SIG-M5 treated with dmso at 0.1 percent for 504 hours (cell line): ENCODE measurements around the gene HSPA8.
A peak's percentile ranks its signal among the peaks of the same experiment; 100 is the strongest.
"Not testable (repeated sequence)": the region's sequence is repeated elsewhere in the genome, so short reads cannot be mapped to it uniquely, and the experiment has no call there.

Experiments
- DNase-seq: peaks from one replicate; lab custom pipeline; 2025; ENCODE audit not compliant: unreplicated experiment; lab: John Stamatoyannopoulos, UW

HSPA8 gene

DNA sequence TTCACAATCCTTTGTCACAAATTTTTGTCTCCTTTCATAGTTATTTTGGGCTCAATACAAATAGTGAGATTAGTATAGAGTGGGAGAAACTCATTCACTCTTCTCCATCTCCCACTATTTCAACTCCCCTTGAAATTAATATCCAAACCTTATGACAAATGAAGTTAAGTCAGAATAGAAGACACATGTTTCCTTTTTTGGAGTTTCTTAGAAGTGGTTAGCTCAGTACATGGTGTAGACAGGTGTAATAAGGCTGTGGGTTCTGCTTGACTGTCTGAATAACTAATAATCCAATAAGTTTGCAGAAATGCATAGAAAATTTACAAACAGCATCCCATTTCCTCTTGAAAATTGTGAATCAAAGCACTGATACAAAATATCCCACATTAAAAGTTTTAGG lies 10.8 kb upstream of the HSPA8 start:
- no peak for DNase-seq

DNA sequence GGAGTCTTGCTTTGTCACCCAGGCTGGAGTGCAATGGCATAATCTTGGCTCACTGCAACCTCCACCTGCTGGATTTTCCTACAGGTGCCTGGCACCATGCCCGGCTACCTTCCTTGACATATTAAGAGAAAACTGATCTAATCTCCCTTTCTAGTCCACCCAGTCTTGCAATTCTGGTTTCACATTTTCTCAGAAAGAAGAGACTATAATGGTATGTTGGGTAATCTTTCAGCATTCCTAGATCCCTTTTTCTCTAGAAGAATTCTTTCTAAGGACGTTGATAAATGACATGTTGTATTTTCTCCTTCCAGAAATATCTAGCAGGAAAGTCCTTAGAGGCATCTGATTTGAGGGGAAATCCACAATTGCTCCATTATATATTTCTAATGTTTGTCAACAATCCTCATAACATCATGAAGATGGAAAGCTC lies 10.4 kb upstream of the HSPA8 start:
- no peak for DNase-seq

DNA sequence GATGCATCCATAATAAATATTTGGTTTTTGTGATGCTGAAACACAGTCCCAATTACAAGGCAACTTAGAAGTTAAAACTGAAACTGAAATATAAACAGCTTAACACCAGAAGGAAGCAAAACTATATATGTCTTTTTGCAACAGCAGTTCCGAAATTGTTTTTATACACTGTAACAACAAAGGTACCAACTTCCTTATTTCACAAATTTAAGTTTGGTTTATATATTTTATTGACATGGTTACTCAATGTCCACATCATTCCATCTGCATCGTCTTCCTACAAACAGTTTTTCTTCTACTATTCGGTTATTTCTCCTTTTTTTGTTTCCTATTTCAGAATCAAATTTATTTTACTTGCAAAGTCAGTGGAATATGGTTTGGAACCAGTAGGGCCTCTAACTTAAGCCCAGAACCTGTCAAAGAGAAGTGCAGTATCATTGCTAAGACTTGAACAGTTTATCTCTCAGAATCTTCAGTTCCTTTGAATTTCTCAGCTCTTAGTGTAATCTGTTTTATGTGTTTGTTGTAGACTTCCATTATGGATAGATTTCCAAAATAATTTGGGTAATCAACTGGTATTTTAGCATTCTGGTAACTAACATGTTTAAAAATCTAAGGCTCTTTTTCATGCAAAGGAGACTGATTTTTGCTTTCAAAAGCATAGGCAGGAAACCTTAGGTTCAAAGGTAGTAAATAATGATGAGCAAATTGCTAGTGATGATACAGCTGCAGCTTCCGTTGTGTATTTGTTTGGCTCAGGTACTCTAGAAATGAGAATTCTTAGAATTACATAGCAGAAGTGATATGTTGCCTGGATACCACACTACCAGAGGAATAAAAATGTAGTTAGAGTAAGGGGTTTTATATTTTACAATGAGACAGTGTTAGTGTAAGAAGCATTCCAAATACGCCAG lies 8.2 kb upstream of the HSPA8 start:
- peak; percentile 54 for DNase-seq

GRCh38 chr11:123065621-123066020 lies 3.7 kb upstream of the HSPA8 start:
- DNase-seq: no peak

GRCh38 chr11:123063826-123064657 lies 2.1 kb upstream of the HSPA8 start:
- DNase-seq: no peak

DNA sequence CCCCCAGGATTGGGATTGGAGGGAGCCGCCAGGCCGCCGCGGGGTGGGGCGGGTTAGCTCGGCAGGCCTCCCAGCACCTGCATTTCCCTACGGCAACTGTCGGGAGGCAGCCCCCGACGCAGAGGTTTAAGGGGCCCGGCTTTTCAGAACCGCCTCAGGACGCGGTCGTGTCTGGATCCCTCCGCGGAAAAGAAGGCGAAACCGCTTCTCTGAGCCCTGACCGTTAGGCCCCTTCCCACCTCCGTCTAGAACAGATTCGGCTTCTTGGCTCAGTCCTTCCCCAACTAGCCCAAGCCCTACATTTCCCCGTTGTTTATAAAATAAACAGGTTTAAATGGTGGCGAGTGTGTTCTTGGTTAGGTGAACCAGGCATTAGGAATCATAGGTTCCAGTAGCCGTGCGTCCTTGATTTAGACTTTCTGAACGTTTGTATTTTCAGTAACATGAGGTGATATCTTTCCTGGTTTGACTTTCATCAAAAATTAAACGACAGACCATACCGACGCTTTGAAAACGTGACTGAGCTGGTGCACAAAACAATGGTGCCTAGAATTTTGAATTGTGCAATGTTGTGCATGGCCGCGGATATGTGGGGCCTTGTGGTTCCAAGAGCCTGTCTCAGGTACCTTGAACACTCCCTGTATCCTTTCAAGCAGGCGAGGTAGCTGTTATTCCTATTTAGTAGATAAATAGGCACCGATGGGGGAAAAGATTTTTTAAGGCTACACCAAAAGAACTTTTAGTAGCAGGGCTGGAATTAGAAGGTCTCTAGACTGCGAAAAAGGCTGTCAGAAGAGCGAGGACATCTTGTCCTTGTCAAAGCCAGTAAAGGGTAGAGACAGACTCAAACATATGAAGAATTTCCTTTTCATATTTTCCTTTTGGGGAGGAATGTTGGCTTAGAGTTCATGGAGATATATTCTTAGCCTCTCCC lies 1.2 kb upstream of the HSPA8 start:
- peak; percentile 58 for DNase-seq

- DNase-seq: peak; percentile 97
These were observed 389 bp upstream of the HSPA8 start for GRCh38 chr11:123062158-123062891.

GRCh38 chr11:123060277-123061000 lies 1.5 kb downstream of the HSPA8 start:
- no peak for DNase-seq

DNA sequence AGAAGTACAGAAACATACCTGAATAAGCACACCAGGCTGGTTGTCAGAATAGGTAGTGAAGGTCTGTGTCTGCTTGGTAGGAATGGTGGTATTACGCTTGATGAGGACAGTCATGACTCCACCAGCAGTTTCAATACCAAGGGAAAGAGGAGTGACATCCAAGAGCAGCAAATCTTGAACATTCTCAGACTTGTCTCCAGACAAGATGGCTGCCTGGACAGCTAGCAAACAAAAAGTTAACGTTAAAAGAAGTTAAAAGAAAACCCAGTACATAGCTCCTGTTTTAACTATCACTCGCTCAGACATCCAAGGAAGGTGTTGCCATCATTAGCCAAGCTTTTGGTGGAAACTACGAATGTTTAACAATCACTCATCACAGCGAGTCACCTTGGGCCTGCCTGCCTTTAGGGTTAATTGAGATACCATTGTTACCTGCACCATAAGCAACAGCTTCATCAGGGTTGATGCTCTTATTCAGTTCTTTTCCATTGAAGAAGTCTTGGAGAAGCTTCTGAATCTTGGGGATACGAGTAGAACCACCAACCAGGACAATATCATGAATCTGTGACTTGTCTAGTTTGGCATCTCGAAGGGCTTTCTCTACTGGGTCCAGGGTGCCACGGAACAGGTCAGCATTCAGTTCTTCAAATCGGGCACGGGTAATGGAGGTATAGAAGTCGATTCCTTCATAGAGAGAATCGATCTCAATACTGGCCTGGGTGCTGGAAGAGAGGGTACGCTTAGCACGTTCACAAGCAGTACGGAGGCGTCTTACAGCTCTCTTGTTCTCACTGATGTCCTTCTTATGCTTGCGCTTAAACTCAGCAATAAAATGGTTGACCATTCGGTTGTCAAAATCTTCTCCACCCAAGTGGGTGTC lies 2.7 kb downstream of the HSPA8 start:
- not testable (repeated sequence) for DNase-seq

DNA sequence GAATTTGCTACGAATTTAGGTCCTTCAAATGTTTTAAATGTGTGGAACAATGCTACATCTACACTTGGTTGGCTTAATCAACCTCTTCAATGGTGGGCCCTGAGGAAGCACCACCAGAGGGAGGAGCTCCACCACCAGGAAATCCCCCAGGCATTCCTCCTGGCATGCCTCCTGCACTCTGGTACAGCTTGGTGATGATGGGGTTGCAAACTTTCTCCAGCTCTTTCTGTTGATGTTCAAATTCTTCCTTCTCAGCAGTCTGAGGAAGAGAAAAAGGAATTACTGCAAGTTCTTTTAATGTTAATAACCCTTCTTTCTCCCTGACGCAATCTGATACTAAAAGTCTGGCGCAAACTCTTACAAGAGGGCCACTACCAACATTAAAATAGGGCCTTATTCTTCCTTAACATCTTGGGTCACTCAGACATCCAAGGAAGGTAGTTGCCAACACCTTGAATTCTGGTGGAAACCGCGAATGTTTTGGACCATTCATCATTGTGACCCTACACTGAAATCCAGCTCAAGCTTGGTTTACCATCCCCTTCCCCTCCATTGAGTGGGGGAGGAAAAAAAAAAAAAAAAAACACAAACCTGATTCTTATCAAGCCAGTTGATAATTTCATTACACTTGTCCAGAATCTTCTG lies 4.2 kb downstream of the HSPA8 start:
- DNase-seq: no peak

- DNase-seq: no peak
These were observed 5.0 kb downstream of the HSPA8 start for GRCh38 chr11:123056835-123057491.

GRCh38 chr11:123055191-123055901 lies 6.6 kb downstream of the HSPA8 start:
- no peak for DNase-seq

DNA sequence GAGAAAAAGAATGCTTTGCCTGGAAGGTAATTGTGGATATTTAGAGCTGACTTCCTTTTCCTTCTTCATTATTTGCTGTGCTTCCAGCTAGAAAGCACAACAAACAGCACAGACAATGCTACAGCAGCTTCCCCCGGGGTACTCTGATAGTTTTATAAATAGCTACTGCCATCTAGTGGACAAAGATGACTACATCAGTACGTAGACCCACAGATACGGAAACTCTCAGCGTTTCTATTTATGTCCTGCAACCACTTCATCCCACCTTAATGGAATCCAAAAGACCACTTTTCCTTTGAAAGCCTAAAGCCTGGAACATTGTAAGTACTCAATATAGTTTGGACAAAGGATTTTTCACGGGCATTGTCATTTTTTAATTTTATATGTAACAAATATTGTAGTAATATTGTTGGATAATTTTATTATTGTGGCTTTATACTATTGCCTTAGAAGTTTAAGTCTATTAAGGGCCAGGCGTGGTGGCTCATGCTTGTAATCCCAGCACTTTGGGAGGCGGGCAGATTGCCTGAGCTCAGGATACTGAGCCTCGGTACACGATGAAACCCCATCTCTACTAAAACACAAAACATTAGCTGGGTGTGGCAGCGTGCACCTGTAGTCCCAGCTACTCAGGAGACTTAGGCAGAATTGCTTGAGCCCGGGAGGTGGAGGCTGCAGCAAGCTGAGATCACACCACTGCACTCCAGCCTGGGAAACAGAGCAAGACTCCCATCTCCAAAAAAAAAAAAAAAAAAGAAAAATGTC lies 7.5 kb downstream of the HSPA8 start:
- DNase-seq: peak; percentile 88

GRCh38 chr11:123052901-123053721 lies 8.8 kb downstream of the HSPA8 start:
- no peak for DNase-seq

DNA sequence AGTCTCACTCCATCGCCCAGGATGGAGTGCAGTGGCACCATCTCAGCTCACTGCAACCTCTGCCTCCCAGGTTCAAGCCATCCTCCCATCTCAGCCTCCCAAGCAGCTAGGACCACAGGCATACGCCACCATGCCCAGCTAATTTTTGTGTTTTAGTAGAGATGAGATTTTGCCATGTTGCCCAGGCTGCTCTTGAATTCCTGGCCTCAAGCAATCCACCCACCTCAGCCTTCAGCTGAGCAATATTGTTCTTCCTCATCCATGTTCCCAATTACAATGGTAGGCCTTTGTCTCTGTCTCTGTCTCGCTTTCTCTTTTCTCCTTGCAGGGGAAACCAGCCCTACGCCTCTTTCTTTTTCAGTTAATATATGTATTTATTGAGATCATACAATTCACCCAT lies 10.3 kb downstream of the HSPA8 start:
- no peak for DNase-seq
